ENCODE measurements around the gene GRAMD1A.
A peak's percentile ranks its signal among the peaks of the same experiment; 100 is the strongest.
"Not testable (repeated sequence)": the region's sequence is repeated elsewhere in the genome, so short reads cannot be mapped to it uniquely, and the experiment has no call there.

GRAMD1A gene

GRCh38 chr19:35038623-35039512, 38.7 kb downstream of the GRAMD1A start:
- no peak for DNase-seq (ENCODE audit: low read depth)

- no peak for DNase-seq (ENCODE audit: low read depth)
These were observed 40.0 kb downstream of the GRAMD1A start for GRCh38 chr19:35039881-35040825.

- DNase-seq (ENCODE audit: low read depth): no peak
These were observed 40.9 kb downstream of the GRAMD1A start for GRCh38 chr19:35040826-35041547.

GRCh38 chr19:35041548-35042055, 41.5 kb downstream of the GRAMD1A start, which contains the start of gene HPN:
TSS of gene HPN (plus strand) at chr19:35041721. CDS start at chr19:35042507, 786 bp downstream.
- no peak for DNase-seq (ENCODE audit: low read depth)

DNA sequence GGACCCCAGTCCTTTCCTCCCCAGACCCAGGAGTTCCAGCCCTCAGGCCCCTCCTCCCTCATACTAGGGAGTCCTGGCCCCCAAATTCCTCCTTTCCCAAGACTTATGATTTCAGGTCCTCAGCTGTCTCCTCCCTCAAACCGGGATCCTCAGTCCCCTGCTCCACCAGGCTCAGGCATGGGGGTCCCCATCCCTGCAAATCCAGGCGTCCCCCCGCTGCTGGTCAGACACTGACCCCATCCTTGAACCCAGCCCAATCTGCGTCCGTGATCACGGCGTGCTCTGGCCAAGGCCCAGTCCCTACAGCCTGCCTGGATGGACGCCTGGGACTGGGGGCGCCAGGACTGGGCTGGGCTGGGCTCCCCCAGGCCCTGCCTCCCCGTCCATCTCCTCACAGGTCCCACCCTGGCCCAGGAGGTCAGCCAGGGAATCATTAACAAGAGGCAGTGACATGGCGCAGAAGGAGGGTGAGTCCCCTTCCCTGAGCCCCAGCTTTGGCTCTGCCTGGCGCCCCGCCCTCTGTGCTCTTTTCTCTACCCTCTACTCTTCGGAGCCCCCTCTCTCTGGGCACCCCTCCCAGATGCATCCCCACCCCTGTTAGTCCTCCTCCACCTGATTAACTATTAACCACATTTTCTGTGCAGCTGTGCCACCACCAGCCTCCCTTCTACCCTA, 42.1 kb downstream of the GRAMD1A start:
- no peak for DNase-seq (ENCODE audit: low read depth)

- DNase-seq (ENCODE audit: low read depth): no peak
These were observed 43.0 kb downstream of the GRAMD1A start for GRCh38 chr19:35042954-35043604.

- DNase-seq (ENCODE audit: low read depth): no peak
These were observed 43.8 kb downstream of the GRAMD1A start for GRCh38 chr19:35043906-35044305.

GRCh38 chr19:35044317-35045117, 44.4 kb downstream of the GRAMD1A start:
- peak; percentile 39 for DNase-seq (ENCODE audit: low read depth)

DNA sequence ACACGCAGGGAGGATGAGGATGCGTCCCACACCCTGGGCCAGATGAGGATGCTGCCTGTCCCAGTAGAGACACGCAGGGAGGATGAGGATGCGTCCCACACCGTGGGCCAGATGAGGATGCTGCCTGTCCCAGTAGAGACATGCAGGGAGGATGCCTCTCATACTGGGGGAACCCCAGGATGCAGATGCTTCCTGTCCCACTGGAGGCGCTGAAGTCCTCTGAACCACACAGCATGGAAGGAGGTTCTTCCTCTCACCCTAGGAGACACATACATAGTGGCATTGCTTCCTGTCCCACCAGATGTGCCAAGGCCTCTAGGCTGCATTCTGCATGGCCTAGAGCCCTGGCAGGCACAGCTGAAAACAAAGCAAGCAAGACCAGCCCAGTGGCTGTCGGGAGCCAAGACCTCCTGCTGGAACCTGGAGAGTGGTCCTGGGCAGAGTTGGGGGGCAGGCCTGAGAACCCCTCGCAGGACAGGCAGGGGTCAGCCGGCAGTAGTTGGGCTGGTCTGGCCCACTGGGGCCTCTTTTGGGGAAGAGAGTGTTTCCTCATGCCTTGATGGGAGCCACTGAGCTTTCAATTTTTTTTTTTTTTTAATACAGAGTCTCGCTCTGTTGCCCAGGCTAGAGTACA, 45.7 kb downstream of the GRAMD1A start:
- no peak for DNase-seq (ENCODE audit: low read depth)

DNA sequence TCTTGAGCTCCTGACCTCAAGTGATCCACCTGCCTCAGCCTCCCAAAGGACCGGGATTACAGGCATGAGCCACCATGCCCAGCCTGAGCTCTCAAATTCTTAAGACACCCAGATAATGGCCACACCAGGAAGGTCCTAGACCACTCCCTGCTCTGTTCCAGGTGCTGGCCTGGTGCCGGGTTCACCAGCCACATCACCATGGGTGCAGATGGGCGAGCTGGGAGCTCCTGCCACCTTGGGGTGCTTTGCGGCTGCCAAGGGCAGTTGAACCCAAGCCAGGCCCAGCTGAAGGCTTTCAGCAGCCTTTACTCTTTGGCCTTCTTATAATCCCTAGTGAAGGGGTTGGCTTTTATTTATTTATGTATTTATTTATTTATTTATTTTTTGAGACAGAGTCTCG, 46.3 kb downstream of the GRAMD1A start:
- no peak for DNase-seq (ENCODE audit: low read depth)

- no peak for DNase-seq (ENCODE audit: low read depth)
These were observed 48.8 kb downstream of the GRAMD1A start for GRCh38 chr19:35048911-35049411.

GRCh38 chr19:35049456-35049855, 49.3 kb downstream of the GRAMD1A start:
- no peak for DNase-seq (ENCODE audit: low read depth)

- DNase-seq (ENCODE audit: low read depth): not testable (repeated sequence)
These were observed 50.5 kb downstream of the GRAMD1A start for GRCh38 chr19:35050662-35051061.

DNA sequence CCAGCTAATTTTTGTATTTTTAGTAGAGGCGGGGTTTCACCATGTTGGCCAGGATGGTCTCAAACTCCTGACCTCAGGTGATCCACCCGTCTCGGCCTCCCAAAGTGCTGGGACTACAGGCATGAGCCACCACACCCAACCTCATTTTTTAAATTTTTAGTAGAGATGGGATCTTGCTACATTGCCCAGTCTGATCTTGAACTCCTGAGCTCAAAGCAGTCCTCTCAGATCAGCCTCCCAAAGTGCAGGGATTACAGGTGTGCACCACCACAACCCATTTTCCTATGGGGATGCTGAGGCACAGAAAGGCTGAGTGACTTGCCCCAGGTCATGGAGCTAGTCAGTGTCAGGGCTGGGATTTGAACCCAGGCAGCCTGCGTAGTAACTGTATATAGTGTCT, 51.1 kb downstream of the GRAMD1A start:
- DNase-seq (ENCODE audit: low read depth): not testable (repeated sequence)

- DNase-seq (ENCODE audit: low read depth): no peak
These were observed 51.7 kb downstream of the GRAMD1A start for GRCh38 chr19:35051796-35052195.

DNA sequence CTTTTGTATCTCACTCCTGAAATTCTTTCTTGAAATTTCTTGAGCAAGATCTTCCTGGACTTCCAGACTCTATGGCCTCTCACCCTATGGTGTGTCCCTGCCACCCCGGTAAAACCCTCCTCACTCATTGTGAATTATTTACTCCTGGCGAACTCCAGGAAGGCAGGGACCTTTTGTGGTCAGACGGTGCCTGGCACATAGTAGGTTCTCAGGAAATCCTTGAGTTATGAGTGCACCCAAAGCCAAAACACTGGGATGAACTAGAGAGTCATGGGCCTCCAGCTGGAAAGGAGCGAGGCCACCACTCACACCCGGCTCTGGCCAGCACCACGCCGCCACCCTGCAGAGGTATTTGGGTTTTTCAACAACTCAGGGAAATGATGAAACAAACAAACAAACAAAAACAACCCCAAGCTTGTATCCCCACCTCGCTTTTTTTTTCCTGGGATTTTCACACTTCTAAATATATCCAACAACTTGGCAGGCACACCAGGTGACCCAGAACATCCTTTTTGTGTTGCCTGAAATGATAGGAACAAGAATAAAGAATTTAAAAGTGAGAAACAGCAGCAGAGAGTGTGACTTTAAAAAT, 52.6 kb downstream of the GRAMD1A start:
- no peak for DNase-seq (ENCODE audit: low read depth)

GRCh38 chr19:35053667-35054293, 53.7 kb downstream of the GRAMD1A start:
- no peak for DNase-seq (ENCODE audit: low read depth)

GRCh38 chr19:35054626-35055025, 54.5 kb downstream of the GRAMD1A start:
- DNase-seq (ENCODE audit: low read depth): no peak

Data from stimulated activated CD8-positive, alpha-beta memory T cell treated with anti-CD3 and anti-CD28 coated beads, Interleukin-4, amount 100 ng/mL, for 24 hours (primary cell).